Measurements from ENCODE around the gene FHL2. TPM values are rescaled to one million over a fixed set of nuclear protein-coding genes. Genes with fewer than 3 reads are reported as not detected.

FHL2 gene
- total RNA-seq, 1 donor from 2014 or later, result 260 TPM

GRCh38 chr2:105378921-105379383, 19.9 kb downstream of the FHL2 start:
- no peak for TF ChIP-seq CTCF (IDR thresholded peaks at IDR 0.05; ENCODE audit: insufficient read depth, low read length, poor library complexity, severe bottlenecking)
- no peak overlapping the region for H3K4me3 ChIP-seq (ENCODE audit: low read depth, low read length)
- H3K27me3 ChIP-seq (ENCODE audit: control insufficient read depth, insufficient read depth, low read length), result no peaks in the 10 kb centered on the region
- DNase-seq (ENCODE audit: low read depth), result no peak
- peaks cover 4% of the 10 kb centered on the region for H3K36me3 ChIP-seq (ENCODE audit: control insufficient read depth, insufficient read depth, low read length)

GRCh38 chr2:105378276-105378840, 20.5 kb downstream of the FHL2 start:
- H3K36me3 ChIP-seq (ENCODE audit: control insufficient read depth, insufficient read depth, low read length), result peaks cover 8% of the 10 kb centered on the region
- TF ChIP-seq CTCF (IDR thresholded peaks at IDR 0.05; ENCODE audit: insufficient read depth, low read length, poor library complexity, severe bottlenecking), result no peak
- DNase-seq (ENCODE audit: low read depth), result no peak
- H3K4me3 ChIP-seq (ENCODE audit: low read depth, low read length), result no peak overlapping the region
- H3K27me3 ChIP-seq (ENCODE audit: control insufficient read depth, insufficient read depth, low read length), result no peaks in the 10 kb centered on the region

- Histone ChIP-seq H3K4me3 (ENCODE audit: low read depth, low read length) (no peak overlapping the region), H3K27me3 (ENCODE audit: control insufficient read depth, insufficient read depth, low read length) (no peaks in the 10 kb centered on the region), H3K36me3 (ENCODE audit: control insufficient read depth, insufficient read depth, low read length) (peaks cover 9% of the 10 kb centered on the region)
- no peak for DNase-seq (ENCODE audit: low read depth)
- TF ChIP-seq CTCF (IDR thresholded peaks at IDR 0.05; ENCODE audit: insufficient read depth, low read length, poor library complexity, severe bottlenecking), result no peak
Observed at GRCh38 chr2:105377871-105378270, 21.0 kb downstream of the FHL2 start.

- no peak for DNase-seq (ENCODE audit: low read depth)
- H3K4me3 ChIP-seq (ENCODE audit: low read depth, low read length), result no peak overlapping the region
- H3K36me3 ChIP-seq (ENCODE audit: control insufficient read depth, insufficient read depth, low read length), result peaks cover 9% of the 10 kb centered on the region
- no peaks in the 10 kb centered on the region for H3K27me3 ChIP-seq (ENCODE audit: control insufficient read depth, insufficient read depth, low read length)
- TF ChIP-seq CTCF (IDR thresholded peaks at IDR 0.05; ENCODE audit: insufficient read depth, low read length, poor library complexity, severe bottlenecking), result no peak
Observed at GRCh38 chr2:105376789-105377240, 22.0 kb downstream of the FHL2 start.

GRCh38 chr2:105376010-105376409, 22.8 kb downstream of the FHL2 start:
- H3K4me3 ChIP-seq (ENCODE audit: low read depth, low read length), result no peak overlapping the region
- no peak for DNase-seq (ENCODE audit: low read depth)
- TF ChIP-seq CTCF (IDR thresholded peaks at IDR 0.05; ENCODE audit: insufficient read depth, low read length, poor library complexity, severe bottlenecking), result no peak
- H3K36me3 ChIP-seq (ENCODE audit: control insufficient read depth, insufficient read depth, low read length), result peaks cover 11% of the 10 kb centered on the region
- no peaks in the 10 kb centered on the region for H3K27me3 ChIP-seq (ENCODE audit: control insufficient read depth, insufficient read depth, low read length)

- no peaks in the 10 kb centered on the region for H3K27me3 ChIP-seq (ENCODE audit: control insufficient read depth, insufficient read depth, low read length)
- no peak overlapping the region for H3K4me3 ChIP-seq (ENCODE audit: low read depth, low read length)
- TF ChIP-seq CTCF (IDR thresholded peaks at IDR 0.05; ENCODE audit: insufficient read depth, low read length, poor library complexity, severe bottlenecking), result no peak
- no peak for DNase-seq (ENCODE audit: low read depth)
- peaks cover 11% of the 10 kb centered on the region for H3K36me3 ChIP-seq (ENCODE audit: control insufficient read depth, insufficient read depth, low read length)
Observed at GRCh38 chr2:105375001-105375561, 23.8 kb downstream of the FHL2 start.

All from kidney epithelial cell (primary cell).